Stomach (tissue), 9 donors: ENCODE measurements around the gene CFTR. TPM values are rescaled to one million over a fixed set of nuclear protein-coding genes. Genes with fewer than 3 reads are reported as not detected.

Experiments used
- DNase-seq, 2 donors: peaks; one replicate each; pipeline versions ENCODE4 v3.0.0 to v3.0.0-alpha.2; 2013 to 2019
- H3K27ac ChIP-seq, 5 donors: fragments of 200-600 bp in 4 of 5; sonication (generic) in 4 of 5; one replicate each; pipeline ENCODE4 v1.5.1; 2013 to 2019; ENCODE audit warnings: mild to moderate bottlenecking in 1 of 5, moderate library complexity in 1 of 5
- H3K27me3 ChIP-seq, 3 donors: fragments of 200-600 bp; sonication (generic); one replicate each; pipeline ENCODE4 v1.5.1; 2017 to 2019; ENCODE audit warnings: mixed run types in 1 of 3
- H3K36me3 ChIP-seq, 4 donors: fragments of 200-600 bp; sonication (generic); 1 replicate in 3 of 4; 2 replicates in 1 of 4; pipeline ENCODE4 v1.5.1; 2016 to 2019
- H3K4me1 ChIP-seq, 4 donors: fragments of 200-600 bp; sonication (generic); one replicate each; pipeline ENCODE4 v1.5.1; 2016 to 2019
- H3K4me3 ChIP-seq, 4 donors: fragments of 200-600 bp; sonication (generic) in 3 of 4; one replicate each; pipeline ENCODE4 v1.5.1; 2016 to 2019; ENCODE audit warnings: mild to moderate bottlenecking in 1 of 4
- H3K9me3 ChIP-seq, 4 donors: fragments of 200-600 bp; sonication (generic); one replicate each; pipeline ENCODE4 v1.5.1; 2016 to 2019
- EP300 ChIP-seq: sonication (generic); formaldehyde crosslinking; IDR thresholded peaks from one replicate; pipeline ENCODE4 v1.6.1; 2017; ENCODE audit warnings: antibody characterized with exemption
- POLR2A ChIP-seq, 4 donors: fragments of 450-650 bp; IDR thresholded peaks; one replicate each; pipeline ENCODE4 v1.6.1; 2016; ENCODE audit warnings: antibody characterized with exemption in 4 of 4, control low read depth in 2 of 4, mild to moderate bottlenecking in 1 of 4, moderate library complexity in 1 of 4
- POLR2AphosphoS5 ChIP-seq, 3 donors: sonication (generic); formaldehyde crosslinking; IDR thresholded peaks; one replicate each; pipeline ENCODE4 v1.6.1; 2016; ENCODE audit warnings: antibody characterized with exemption in 3 of 3
- WGBS, 5 donors: extraction: QIAGEN DNeasy Blood & Tissue Kit in 3 of 5; methylation state at CpG; one replicate each; pipeline versions ENCODE4 v1.1.5 to v1.1.7; 2013 to 2018; 5-methylcytosine and 5-hydroxymethylcytosine counted together
- intact Hi-C: fragments of 100-400 bp; cut with DNase I; formaldehyde crosslinking; loops from one replicate; pipeline ENCODE4 v1.15.1; 2023; ENCODE audit warnings: low total_unique reads
- polyA plus RNA-seq, 3 donors: library from polyadenylated mRNA; stranded (reverse); fragments of 200-250 nt; gene quantifications; one replicate each; pipeline ENCODE4 v1.2.3, GENCODE V29; 2013
- total RNA-seq, 5 donors: library from RNA; depleted of rRNA; stranded (reverse); fragments of >200 nt; gene quantifications; one replicate each; pipeline versions ENCODE4 v1.1.0 to v1.2.3, GENCODE V29; 2014 to 2016
- TF ChIP-seq, protein P1 (sequence below), 7 experiments: fragments of 450-650 bp in 4 of 7; fragments of 200-600 bp in 3 of 7; sonication (generic) in 3 of 7; IDR thresholded peaks; one replicate each; pipeline ENCODE4 v1.5.1; 2016 to 2019; ENCODE audit warnings: antibody characterized with exemption in 7 of 7, control low read depth in 2 of 7, mild to moderate bottlenecking in 1 of 7
- donor health status: healthy with polysubstance abuse.
- donor health status: Bipolar disorder and iron deficiency.
- donor health status: healthy.

Gene CFTR
- total and polyA plus RNA-seq, 8 donors: under 0.01 to 130 (median 1.7) TPM; not detected in 1

DNA sequence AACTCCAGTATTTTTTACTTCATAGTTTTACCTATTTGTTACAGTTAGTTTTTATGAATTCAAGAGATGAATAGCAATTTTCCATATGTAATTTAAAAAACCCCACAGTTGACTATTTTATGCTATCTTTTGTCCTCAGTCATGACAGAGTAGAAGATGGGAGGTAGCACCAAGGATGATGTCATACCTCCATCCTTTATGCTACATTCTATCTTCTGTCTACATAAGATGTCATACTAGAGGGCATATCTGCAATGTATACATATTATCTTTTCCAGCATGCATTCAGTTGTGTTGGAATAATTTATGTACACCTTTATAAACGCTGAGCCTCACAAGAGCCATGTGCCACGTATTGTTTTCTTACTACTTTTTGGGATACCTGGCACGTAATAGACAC lies 184.2 kb downstream of the CFTR start:
- intact Hi-C loops: no loop called here
- Histone ChIP-seq H3K4me3 (no peak overlapping the region), H3K4me1 (no peaks in the 10 kb centered on the region), H3K27ac (no peak overlapping the region), H3K36me3 (no peaks in the 10 kb centered on the region), H3K9me3 (no peaks in the 10 kb centered on the region), H3K27me3 (no peaks in the 10 kb centered on the region)
- no peak for DNase-seq
- WGBS, 5 donors: 83 to 90% (median 86%) methylated on average over 3 of the region's 3 CpGs
- TF ChIP-seq POLR2A (IDR thresholded peaks at IDR 0.05): no peak
- no peak for TF ChIP-seq POLR2AphosphoS5 (IDR thresholded peaks at IDR 0.05)
- TF ChIP-seq EP300: no peak
- TF ChIP-seq, protein P1, sequence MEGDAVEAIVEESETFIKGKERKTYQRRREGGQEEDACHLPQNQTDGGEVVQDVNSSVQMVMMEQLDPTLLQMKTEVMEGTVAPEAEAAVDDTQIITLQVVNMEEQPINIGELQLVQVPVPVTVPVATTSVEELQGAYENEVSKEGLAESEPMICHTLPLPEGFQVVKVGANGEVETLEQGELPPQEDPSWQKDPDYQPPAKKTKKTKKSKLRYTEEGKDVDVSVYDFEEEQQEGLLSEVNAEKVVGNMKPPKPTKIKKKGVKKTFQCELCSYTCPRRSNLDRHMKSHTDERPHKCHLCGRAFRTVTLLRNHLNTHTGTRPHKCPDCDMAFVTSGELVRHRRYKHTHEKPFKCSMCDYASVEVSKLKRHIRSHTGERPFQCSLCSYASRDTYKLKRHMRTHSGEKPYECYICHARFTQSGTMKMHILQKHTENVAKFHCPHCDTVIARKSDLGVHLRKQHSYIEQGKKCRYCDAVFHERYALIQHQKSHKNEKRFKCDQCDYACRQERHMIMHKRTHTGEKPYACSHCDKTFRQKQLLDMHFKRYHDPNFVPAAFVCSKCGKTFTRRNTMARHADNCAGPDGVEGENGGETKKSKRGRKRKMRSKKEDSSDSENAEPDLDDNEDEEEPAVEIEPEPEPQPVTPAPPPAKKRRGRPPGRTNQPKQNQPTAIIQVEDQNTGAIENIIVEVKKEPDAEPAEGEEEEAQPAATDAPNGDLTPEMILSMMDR (IDR thresholded peaks at IDR 0.05): no peak

DNA sequence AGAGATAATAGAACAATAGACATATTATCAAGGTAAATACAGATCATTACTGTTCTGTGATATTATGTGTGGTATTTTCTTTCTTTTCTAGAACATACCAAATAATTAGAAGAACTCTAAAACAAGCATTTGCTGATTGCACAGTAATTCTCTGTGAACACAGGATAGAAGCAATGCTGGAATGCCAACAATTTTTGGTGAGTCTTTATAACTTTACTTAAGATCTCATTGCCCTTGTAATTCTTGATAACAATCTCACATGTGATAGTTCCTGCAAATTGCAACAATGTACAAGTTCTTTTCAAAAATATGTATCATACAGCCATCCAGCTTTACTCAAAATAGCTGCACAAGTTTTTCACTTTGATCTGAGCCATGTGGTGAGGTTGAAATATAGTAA lies 185.5 kb downstream of the CFTR start:
- H3K27me3 ChIP-seq: no peaks in the 10 kb centered on the region
- no peaks in the 10 kb centered on the region for H3K9me3 ChIP-seq
- H3K27ac ChIP-seq: no peak overlapping the region
- no peak overlapping the region for H3K4me3 ChIP-seq
- intact Hi-C loops: no loop called here
- no peaks in the 10 kb centered on the region for H3K36me3 ChIP-seq
- H3K4me1 ChIP-seq: no peaks in the 10 kb centered on the region
- no peak for TF ChIP-seq POLR2A (IDR thresholded peaks at IDR 0.05)
- TF ChIP-seq EP300: no peak
- no peak for TF ChIP-seq POLR2AphosphoS5 (IDR thresholded peaks at IDR 0.05)
- TF ChIP-seq, protein P1 (IDR thresholded peaks at IDR 0.05): no peak
- no peak for DNase-seq

DNA sequence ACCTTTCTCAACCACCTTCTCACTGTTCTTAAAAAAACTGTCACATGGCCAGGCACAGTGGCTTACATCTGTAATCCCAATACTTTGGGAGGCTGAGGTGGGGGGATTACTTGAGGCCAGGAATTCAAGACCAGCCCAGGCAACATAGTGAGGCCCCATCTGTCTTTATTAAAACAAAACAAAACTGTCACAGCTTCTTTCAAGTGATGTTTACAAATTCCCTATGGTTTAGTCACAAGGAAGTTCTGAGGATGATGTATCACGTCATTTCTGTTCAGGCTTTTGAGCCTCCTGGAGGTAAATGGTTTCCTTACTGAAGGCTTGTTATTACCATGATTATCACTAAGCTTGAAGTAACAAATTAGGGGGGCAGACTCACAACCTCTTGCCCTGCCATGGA lies 186.2 kb downstream of the CFTR start:
- Histone ChIP-seq H3K27me3 (no peaks in the 10 kb centered on the region), H3K27ac (no peak overlapping the region), H3K36me3 (no peaks in the 10 kb centered on the region), H3K4me3 (no peak overlapping the region), H3K4me1 (no peaks in the 10 kb centered on the region), H3K9me3 (no peaks in the 10 kb centered on the region)
- no peak for TF ChIP-seq POLR2A (IDR thresholded peaks at IDR 0.05)
- TF ChIP-seq POLR2AphosphoS5 (IDR thresholded peaks at IDR 0.05): no peak
- TF ChIP-seq, protein P1 (IDR thresholded peaks at IDR 0.05): no peak
- TF ChIP-seq EP300: no peak
- no peak for DNase-seq
- intact Hi-C loops: no loop called here
- 47 to 81% (median 64%) methylated on average over 1 of the region's 1 CpG for WGBS, 5 donors

DNA sequence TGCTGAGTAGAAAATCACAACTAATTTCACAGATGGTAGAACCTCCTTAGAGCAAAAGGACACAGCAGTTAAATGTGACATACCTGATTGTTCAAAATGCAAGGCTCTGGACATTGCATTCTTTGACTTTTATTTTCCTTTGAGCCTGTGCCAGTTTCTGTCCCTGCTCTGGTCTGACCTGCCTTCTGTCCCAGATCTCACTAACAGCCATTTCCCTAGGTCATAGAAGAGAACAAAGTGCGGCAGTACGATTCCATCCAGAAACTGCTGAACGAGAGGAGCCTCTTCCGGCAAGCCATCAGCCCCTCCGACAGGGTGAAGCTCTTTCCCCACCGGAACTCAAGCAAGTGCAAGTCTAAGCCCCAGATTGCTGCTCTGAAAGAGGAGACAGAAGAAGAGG lies 186.9 kb downstream of the CFTR start:
- 91 to 97% (median 94%) methylated on average over 6 of the region's 6 CpGs for WGBS, 5 donors
- TF ChIP-seq, protein P1 (IDR thresholded peaks at IDR 0.05): no peak
- TF ChIP-seq POLR2A (IDR thresholded peaks at IDR 0.05): no peak
- TF ChIP-seq POLR2AphosphoS5 (IDR thresholded peaks at IDR 0.05): no peak
- TF ChIP-seq EP300: no peak
- Histone ChIP-seq H3K27me3 (no peaks in the 10 kb centered on the region), H3K4me3 (no peak overlapping the region), H3K36me3 (no peaks in the 10 kb centered on the region), H3K4me1 (no peaks in the 10 kb centered on the region), H3K27ac (no peak overlapping the region), H3K9me3 (no peaks in the 10 kb centered on the region)
- intact Hi-C loops: no loop called here
- no peak for DNase-seq
